CD4-positive, alpha-beta T cell treated with Interleukin-10 for 1 hour (primary cell): ENCODE measurements around the gene PIPOX.
A peak's percentile ranks its signal among the peaks of the same experiment; 100 is the strongest.

Experiments
- DNase-seq: peaks from one replicate; pipeline ENCODE4 v3.0.0-alpha.2; 2020

Gene PIPOX

GRCh38 chr17:29020576-29020975 lies 22.4 kb upstream of the PIPOX start:
- no peak for DNase-seq

- no peak for DNase-seq
Measured at GRCh38 chr17:29021226-29021625, 21.7 kb upstream of the PIPOX start.

GRCh38 chr17:29022074-29022473 lies 20.9 kb upstream of the PIPOX start:
- DNase-seq, result no peak

- DNase-seq, result no peak
Measured at GRCh38 chr17:29024316-29024952, 18.5 kb upstream of the PIPOX start.

GRCh38 chr17:29031488-29031887 lies 11.5 kb upstream of the PIPOX start:
- DNase-seq, result no peak

- no peak for DNase-seq
Measured at GRCh38 chr17:29032013-29032856, 10.7 kb upstream of the PIPOX start.

GRCh38 chr17:29032857-29033197 lies 10.1 kb upstream of the PIPOX start:
- DNase-seq, result no peak

- DNase-seq, result no peak
Measured at GRCh38 chr17:29034510-29034909, 8.4 kb upstream of the PIPOX start.

GRCh38 chr17:29036584-29036983 lies 6.4 kb upstream of the PIPOX start:
- DNase-seq, result no peak

GRCh38 chr17:29037739-29038084 lies 5.2 kb upstream of the PIPOX start:
- DNase-seq, result no peak

GRCh38 chr17:29038085-29038795 lies 4.7 kb upstream of the PIPOX start:
- DNase-seq, result no peak

GRCh38 chr17:29039764-29040598 lies 3.0 kb upstream of the PIPOX start:
- DNase-seq, result no peak

- DNase-seq, result no peak
Measured at GRCh38 chr17:29041091-29041490, 1.9 kb upstream of the PIPOX start.

GRCh38 chr17:29041571-29041970 lies 1.4 kb upstream of the PIPOX start:
- no peak for DNase-seq

- no peak for DNase-seq
Measured at GRCh38 chr17:29042026-29042678, 789 bp upstream of the PIPOX start.

GRCh38 chr17:29043539-29044145 lies 701 bp downstream of the PIPOX start:
- peak; percentile 3 for DNase-seq

GRCh38 chr17:29045026-29045425 lies 2.1 kb downstream of the PIPOX start:
- DNase-seq, result no peak

GRCh38 chr17:29045734-29046472 lies 3.0 kb downstream of the PIPOX start:
- no peak for DNase-seq

GRCh38 chr17:29046473-29046839 lies 3.5 kb downstream of the PIPOX start:
- no peak for DNase-seq

- no peak for DNase-seq
Measured at GRCh38 chr17:29048440-29049368, 5.8 kb downstream of the PIPOX start.
